ENCODE data around the gene TUBB6. TPM values are rescaled to one million over a fixed set of nuclear protein-coding genes. Genes with fewer than 3 reads are reported as not detected.

The TUBB6 gene
- total RNA-seq, 2 donors from 2014 or later, result 7.8 to 41.6 TPM

DNA sequence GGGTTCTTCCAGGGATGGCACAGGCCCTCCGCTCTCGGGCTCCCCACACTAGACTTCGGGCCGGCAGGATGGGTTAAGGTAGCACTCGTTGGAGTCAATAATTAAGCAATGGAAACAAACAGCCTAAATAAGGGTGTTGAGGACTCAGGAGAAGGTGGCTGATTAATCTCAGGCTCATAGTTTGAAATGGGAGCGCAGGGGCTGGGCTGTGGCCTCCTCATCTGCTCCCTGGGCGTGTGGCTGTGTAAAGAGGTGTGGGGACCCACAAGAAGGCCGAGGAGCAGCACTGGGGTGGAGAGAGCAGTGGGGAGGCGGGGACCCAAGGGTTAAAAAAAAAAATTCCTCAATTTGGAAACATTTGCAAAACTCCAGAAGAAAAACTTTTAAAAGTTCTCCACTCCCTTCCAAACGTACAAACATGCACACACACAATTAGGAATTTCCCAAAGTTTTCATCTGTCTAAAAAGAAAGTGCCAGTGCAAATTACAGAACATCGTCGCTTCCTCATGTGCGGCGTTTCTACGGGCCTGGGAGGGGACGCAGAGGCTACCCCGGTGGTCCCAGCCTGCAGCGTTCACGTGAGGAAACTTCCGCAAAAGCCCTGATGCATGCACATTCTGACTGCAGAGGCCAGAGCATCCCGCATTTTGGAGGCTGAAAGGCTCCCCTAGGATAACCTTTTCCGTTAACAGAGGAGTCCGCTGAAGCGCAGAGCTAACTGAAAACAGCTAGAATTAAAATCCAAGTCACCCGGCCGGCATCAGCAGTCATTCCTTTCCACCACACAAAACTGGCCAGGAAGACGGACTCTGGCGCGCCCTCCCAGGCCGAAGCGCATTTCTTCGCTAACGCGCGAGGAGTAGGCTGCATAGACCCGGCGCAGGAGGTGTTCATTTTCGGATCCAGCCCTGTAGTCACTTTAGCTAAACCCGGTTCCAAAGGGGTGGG lies 1.0 kb upstream of the TUBB6 start:
- H3K4me1 ChIP-seq, result peaks cover 5% of the 10 kb centered on the region
- peak; percentile 38 for DNase-seq
- intact Hi-C loops (cut with DNase I), result no loop called here
- H3K4me3 ChIP-seq, result peak overlapping the region; percentile 48
- H3K9ac ChIP-seq (ENCODE audit: low read depth in 2 of 2, low read length in 2 of 2), result peak overlapping the region; percentile 51 to 55
- no peak for TF ChIP-seq CTCF (IDR thresholded peaks at IDR 0.05)
- H3K36me3 ChIP-seq, result no peaks in the 10 kb centered on the region
- H3K27ac ChIP-seq, result peak overlapping the region; percentile 85
- H3K9me3 ChIP-seq, result no peaks in the 10 kb centered on the region
- peaks cover 28% of the 10 kb centered on the region for H3K27me3 ChIP-seq

DNA sequence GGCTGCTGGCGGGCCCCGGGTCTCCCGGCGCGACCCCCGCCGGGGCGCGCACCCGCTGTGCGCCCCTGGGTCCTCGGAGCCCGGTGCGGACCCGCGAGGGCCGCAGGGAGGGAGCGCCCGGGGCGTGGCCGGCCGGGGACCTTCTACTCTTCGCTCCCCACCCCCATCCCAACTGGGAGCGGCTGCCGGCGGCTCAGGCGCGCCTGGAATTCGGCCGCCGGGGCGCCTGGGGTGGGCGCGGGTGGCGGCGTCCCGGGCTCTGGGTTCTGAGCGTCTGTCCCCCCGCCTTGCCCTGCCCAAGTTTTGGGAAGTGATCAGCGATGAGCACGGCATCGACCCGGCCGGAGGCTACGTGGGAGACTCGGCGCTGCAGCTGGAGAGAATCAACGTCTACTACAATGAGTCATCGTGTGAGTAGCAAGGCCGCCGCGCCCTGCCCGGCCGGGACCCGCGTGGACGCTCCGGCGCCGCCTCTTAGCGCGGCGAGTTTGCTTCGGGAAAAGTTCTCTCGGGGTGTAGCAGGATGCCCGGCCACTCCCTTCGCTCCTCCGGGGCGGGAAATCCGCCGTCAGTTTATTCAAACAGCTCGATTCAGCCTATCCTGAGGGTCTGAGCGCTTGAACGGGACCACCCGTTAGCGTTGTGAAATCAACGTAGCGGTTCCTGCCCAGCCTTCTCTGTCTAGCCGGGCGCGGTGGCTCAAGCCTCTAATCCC lies 502 bp downstream of the TUBB6 start:
- intact Hi-C loops (cut with DNase I), result no loop called here
- peaks cover 5% of the 10 kb centered on the region for H3K4me1 ChIP-seq

GRCh38 chr18:12309683-12310198 lies 1.7 kb downstream of the TUBB6 start:
- no peak for DNase-seq
- H3K9ac ChIP-seq (ENCODE audit: low read depth in 2 of 2, low read length in 2 of 2), result peak overlapping the region in 1 of 2 donors; percentile 24
- H3K4me3 ChIP-seq, result peak overlapping the region; percentile 48
- no peak overlapping the region for H3K27ac ChIP-seq
- no peaks in the 10 kb centered on the region for H3K9me3 ChIP-seq
- TF ChIP-seq CTCF (IDR thresholded peaks at IDR 0.05), result no peak
- intact Hi-C loops (cut with DNase I), result no loop called here
- no peaks in the 10 kb centered on the region for H3K36me3 ChIP-seq
- H3K27me3 ChIP-seq, result peaks cover 28% of the 10 kb centered on the region
- H3K4me1 ChIP-seq, result peaks cover 5% of the 10 kb centered on the region

More for the DNA sequence above, 502 bp downstream of the TUBB6 start:
- Histone ChIP-seq H3K27ac (peak overlapping the region; percentile 90), H3K27me3 (peaks cover 28% of the 10 kb centered on the region), H3K4me3 (peak overlapping the region; percentile 48), H3K9me3 (no peaks in the 10 kb centered on the region), H3K36me3 (no peaks in the 10 kb centered on the region), H3K9ac (ENCODE audit: low read depth in 2 of 2, low read length in 2 of 2) (peak overlapping the region; percentile 46 to 79)
- no peak for TF ChIP-seq CTCF (IDR thresholded peaks at IDR 0.05)
- DNase-seq, result peak; percentile 67

DNA sequence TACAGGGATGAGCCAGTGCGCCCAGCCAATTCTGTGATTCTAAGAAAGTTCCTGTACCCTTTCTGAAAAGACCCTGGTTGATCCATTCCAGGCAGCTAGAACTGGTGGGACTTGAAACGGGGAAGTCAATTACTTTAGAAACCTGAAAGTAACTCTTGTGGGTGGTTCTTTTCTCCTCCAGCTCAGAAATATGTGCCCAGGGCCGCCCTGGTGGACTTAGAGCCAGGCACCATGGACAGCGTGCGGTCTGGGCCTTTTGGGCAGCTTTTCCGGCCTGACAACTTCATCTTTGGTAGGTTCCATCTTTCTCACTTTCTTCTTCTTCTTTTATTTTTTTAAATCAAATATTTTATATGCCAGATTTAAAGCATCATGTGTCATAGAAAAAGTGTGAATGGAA lies 2.7 kb downstream of the TUBB6 start:
- Histone ChIP-seq H3K4me1 (peaks cover 5% of the 10 kb centered on the region), H3K9ac (ENCODE audit: low read depth in 2 of 2, low read length in 2 of 2) (no peak overlapping the region), H3K9me3 (no peaks in the 10 kb centered on the region), H3K27ac (no peak overlapping the region), H3K4me3 (no peak overlapping the region), H3K36me3 (no peaks in the 10 kb centered on the region), H3K27me3 (peaks cover 28% of the 10 kb centered on the region)
- intact Hi-C loops (cut with DNase I), result no loop called here
- no peak for DNase-seq
- no peak for TF ChIP-seq CTCF (IDR thresholded peaks at IDR 0.05)

DNA sequence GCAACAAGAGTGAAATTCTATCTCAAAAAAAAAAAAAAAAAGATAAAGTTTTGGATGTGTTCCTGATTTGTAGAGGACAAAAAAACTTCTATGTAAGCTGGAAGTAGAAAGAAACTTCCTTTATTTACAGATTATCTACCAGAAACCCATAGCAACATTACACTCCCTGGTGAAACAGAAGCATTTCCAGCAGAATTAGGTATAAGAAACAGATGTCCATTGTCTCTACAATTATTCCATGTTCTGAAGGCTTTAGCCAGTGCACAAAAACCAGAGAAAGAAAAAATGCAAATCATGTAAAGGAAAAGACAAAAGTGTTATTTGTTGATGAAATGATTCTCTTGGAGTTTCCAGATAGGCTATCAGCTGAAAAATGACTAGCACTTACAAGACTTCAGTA lies 4.9 kb downstream of the TUBB6 start:
- intact Hi-C loops (cut with DNase I), result no loop called here
- Histone ChIP-seq H3K36me3 (no peaks in the 10 kb centered on the region), H3K27ac (no peak overlapping the region), H3K9me3 (no peaks in the 10 kb centered on the region), H3K4me3 (no peak overlapping the region), H3K4me1 (peaks cover 5% of the 10 kb centered on the region), H3K9ac (ENCODE audit: low read depth in 2 of 2, low read length in 2 of 2) (no peak overlapping the region), H3K27me3 (peaks cover 9% of the 10 kb centered on the region)
- DNase-seq, result no peak
- TF ChIP-seq CTCF (IDR thresholded peaks at IDR 0.05), result no peak

All from colonic mucosa (tissue), 4 donors.